CD8-positive, alpha-beta memory T cell (primary cell): ENCODE measurements around the gene VIP. TPM values are rescaled to one million over a fixed set of nuclear protein-coding genes. Genes with fewer than 3 reads are reported as not detected.
"Not testable (repeated sequence)": the region's sequence is repeated elsewhere in the genome, so short reads cannot be mapped to it uniquely, and the experiment has no call there.

Experiments
- CTCF ChIA-PET: fragments of 350-600 bp; sonication (Branson Sonifier 250); formaldehyde crosslinking; loops from one replicate; lab custom pipeline; 2021; ENCODE audit warnings: antibody characterized with exemption; lab: Charles Lee
- POLR2A ChIA-PET: fragments of 350-600 bp; sonication (Branson Sonifier 250); formaldehyde crosslinking; loops from one replicate; lab custom pipeline; 2021; ENCODE audit warnings: antibody characterized with exemption; lab: Charles Lee
- DNase-seq, 5 donors: peaks; one replicate each; pipeline versions ENCODE4 v3.0.0 to v3.0.0-alpha.2; 2020 to 2022; ENCODE audit warnings: mixed read lengths in 1 of 5
- H3K27ac ChIP-seq: one replicate; pipeline ENCODE4 v1.7.0; 2013; ENCODE audit warnings: low read depth, mild to moderate bottlenecking, low read length, moderate library complexity
- H3K27me3 ChIP-seq: 2 replicates; pipeline ENCODE4 v1.7.0; 2013; ENCODE audit warnings: low read length, mild to moderate bottlenecking; ENCODE audit not compliant: insufficient read depth, poor library complexity, severe bottlenecking
- H3K36me3 ChIP-seq: 2 replicates; pipeline ENCODE4 v1.7.0; 2013; ENCODE audit warnings: mild to moderate bottlenecking, low read length, moderate library complexity; ENCODE audit not compliant: insufficient read depth
- H3K4me1 ChIP-seq: 2 replicates; pipeline ENCODE4 v1.7.0; 2013; ENCODE audit warnings: mild to moderate bottlenecking, low read length, moderate library complexity; ENCODE audit not compliant: insufficient read depth
- H3K4me3 ChIP-seq: 2 replicates; pipeline ENCODE4 v1.7.0; 2013; ENCODE audit warnings: mild to moderate bottlenecking, low read length
- H3K9me3 ChIP-seq: 2 replicates; pipeline ENCODE4 v1.7.0; 2013; ENCODE audit warnings: mild to moderate bottlenecking, low read length
- H3K27ac Mint-ChIP-seq, 8 donors: one replicate each; pipeline ENCODE4 v1.8.0; 2020 to 2021; ENCODE audit warnings: mixed read lengths in 8 of 8, mild to moderate bottlenecking in 6 of 8, inconsistent platforms in 3 of 8, moderate library complexity in 3 of 8
- H3K27me3 Mint-ChIP-seq, 2 donors: one replicate each; pipeline ENCODE4 v1.8.0; 2020 to 2021; ENCODE audit warnings: mixed read lengths in 2 of 2, mild to moderate bottlenecking in 1 of 2, moderate library complexity in 1 of 2
- H3K36me3 Mint-ChIP-seq, 3 donors: one replicate each; pipeline ENCODE4 v1.8.0; 2020 to 2021; ENCODE audit warnings: mixed read lengths in 3 of 3, inconsistent platforms in 1 of 3, mild to moderate bottlenecking in 1 of 3
- H3K4me1 Mint-ChIP-seq, 3 donors: one replicate each; pipeline ENCODE4 v1.8.0; 2020 to 2021; ENCODE audit warnings: mixed read lengths in 3 of 3, inconsistent platforms in 1 of 3, mild to moderate bottlenecking in 1 of 3
- H3K4me3 Mint-ChIP-seq, 7 donors: one replicate each; pipeline ENCODE4 v1.8.0; 2020 to 2021; ENCODE audit warnings: mixed read lengths in 7 of 7, mild to moderate bottlenecking in 6 of 7, moderate library complexity in 4 of 7, inconsistent platforms in 2 of 7
- H3K9me3 Mint-ChIP-seq, 5 donors: one replicate each; pipeline ENCODE4 v1.8.0; 2020 to 2022; ENCODE audit warnings: mixed read lengths in 5 of 5, mild to moderate bottlenecking in 3 of 5, moderate library complexity in 2 of 5, inconsistent platforms in 1 of 5
- polyA plus RNA-seq: library from polyadenylated mRNA; unstranded; fragments of 300-500 nt; fragmentation: Illumina TruSeq; gene quantifications from one replicate; pipeline ENCODE4 v1.2.3, GENCODE V29; 2021
- total RNA-seq, 2 experiments: library from RNA; stranded (reverse); gene quantifications; one replicate each; pipeline ENCODE4 v1.2.3, GENCODE V29; 2021

The VIP gene
- not detected for total RNA-seq
- polyA plus RNA-seq = not detected

GRCh38 chr6:152750694-152751093 lies at the start of gene VIP:
VIP (plus strand) TSS chr6:152750797; CDS start chr6:152752178, 1,381 bp downstream.
- no peak within 1 kb of the TSS for H3K27ac ChIP-seq
- no peaks in the 10 kb centered on the region for H3K4me1 Mint-ChIP-seq
- H3K9me3 ChIP-seq = no peaks in the 10 kb centered on the region
- H3K4me1 ChIP-seq = no peaks in the 10 kb centered on the region
- H3K4me3 Mint-ChIP-seq = no peak within 1 kb of the TSS
- ChIA-PET POLR2A (no interaction called here), CTCF (no interaction called here)
- H3K4me3 ChIP-seq = no peak within 1 kb of the TSS
- H3K36me3 ChIP-seq = no peaks in the 10 kb centered on the region
- H3K36me3 Mint-ChIP-seq = no peaks in the 10 kb centered on the region
- no peaks in the 10 kb centered on the region for H3K27me3 ChIP-seq
- peaks cover 0 to 10% of the 10 kb centered on the region in 2 donors for H3K27me3 Mint-ChIP-seq
- no peaks in the 10 kb centered on the region for H3K9me3 Mint-ChIP-seq
- no peak within 1 kb of the TSS for H3K27ac Mint-ChIP-seq
- DNase-seq = no peak

- H3K36me3 Mint-ChIP-seq = no peaks in the 10 kb centered on the region
- H3K4me3 Mint-ChIP-seq = no peak overlapping the region
- peaks cover 15 to 38% of the 10 kb centered on the region in 2 donors for H3K27me3 Mint-ChIP-seq
- H3K9me3 Mint-ChIP-seq = no peaks in the 10 kb centered on the region
- no peaks in the 10 kb centered on the region for H3K27me3 ChIP-seq
- POLR2A ChIA-PET = no interaction called here
- H3K36me3 ChIP-seq = no peaks in the 10 kb centered on the region
- CTCF ChIA-PET = no interaction called here
- H3K4me1 Mint-ChIP-seq = peaks cover 0 to 3% (median 0%) of the 10 kb centered on the region in 3 donors
- DNase-seq = no peak
- no peaks in the 10 kb centered on the region for H3K4me1 ChIP-seq
- H3K4me3 ChIP-seq = no peak overlapping the region
- no peaks in the 10 kb centered on the region for H3K9me3 ChIP-seq
- no peak overlapping the region for H3K27ac ChIP-seq
- no peak overlapping the region for H3K27ac Mint-ChIP-seq
These were observed 49.3 kb upstream of the VIP start for GRCh38 chr6:152701081-152701862.

GRCh38 chr6:152701863-152702401 lies 48.7 kb upstream of the VIP start:
- POLR2A ChIA-PET = no interaction called here
- no peak overlapping the region for H3K4me3 Mint-ChIP-seq
- no peak overlapping the region for H3K27ac ChIP-seq
- no peaks in the 10 kb centered on the region for H3K9me3 ChIP-seq
- no peaks in the 10 kb centered on the region for H3K36me3 Mint-ChIP-seq
- peaks cover 15 to 35% of the 10 kb centered on the region in 2 donors for H3K27me3 Mint-ChIP-seq
- no peak for DNase-seq
- peaks cover 0 to 2% (median 0%) of the 10 kb centered on the region in 5 donors for H3K9me3 Mint-ChIP-seq
- no peaks in the 10 kb centered on the region for H3K27me3 ChIP-seq
- CTCF ChIA-PET = no interaction called here
- no peaks in the 10 kb centered on the region for H3K36me3 ChIP-seq
- H3K4me3 ChIP-seq = no peak overlapping the region
- no peak overlapping the region for H3K27ac Mint-ChIP-seq
- H3K4me1 Mint-ChIP-seq = peaks cover 0 to 3% (median 0%) of the 10 kb centered on the region in 3 donors
- no peaks in the 10 kb centered on the region for H3K4me1 ChIP-seq

- H3K27ac ChIP-seq, H3K4me1 ChIP-seq, H3K36me3 ChIP-seq, H3K36me3 Mint-ChIP-seq, DNase-seq, H3K4me1 Mint-ChIP-seq, H3K4me3 Mint-ChIP-seq, H3K27ac Mint-ChIP-seq, CTCF ChIA-PET, H3K4me3 ChIP-seq, POLR2A ChIA-PET, H3K27me3 ChIP-seq, H3K9me3 ChIP-seq: not testable (repeated sequence)
- Mint-ChIP-seq H3K9me3 (peaks cover 0 to 10% (median 3%) of the 10 kb centered on the region in 5 donors), H3K27me3 (peaks cover 9 to 24% of the 10 kb centered on the region in 2 donors)
These were observed 46.8 kb upstream of the VIP start for GRCh38 chr6:152703750-152704149.

- Mint-ChIP-seq H3K27ac (no peak overlapping the region), H3K36me3 (no peaks in the 10 kb centered on the region), H3K4me3 (no peak overlapping the region), H3K9me3 (peaks cover 0 to 10% (median 3%) of the 10 kb centered on the region in 5 donors), H3K27me3 (peaks cover 7 to 18% of the 10 kb centered on the region in 2 donors), H3K4me1 (peaks cover 0 to 3% (median 0%) of the 10 kb centered on the region in 3 donors)
- no peaks in the 10 kb centered on the region for H3K36me3 ChIP-seq
- H3K4me1 ChIP-seq = no peaks in the 10 kb centered on the region
- no peak overlapping the region for H3K27ac ChIP-seq
- no peak overlapping the region for H3K4me3 ChIP-seq
- CTCF ChIA-PET = no interaction called here
- DNase-seq = no peak
- H3K27me3 ChIP-seq = no peaks in the 10 kb centered on the region
- POLR2A ChIA-PET = no interaction called here
- no peaks in the 10 kb centered on the region for H3K9me3 ChIP-seq
These were observed 45.3 kb upstream of the VIP start for GRCh38 chr6:152705327-152705726.

- no peak overlapping the region for H3K27ac ChIP-seq
- H3K27me3 ChIP-seq = no peaks in the 10 kb centered on the region
- Mint-ChIP-seq H3K4me3 (no peak overlapping the region), H3K4me1 (no peaks in the 10 kb centered on the region), H3K27me3 (peaks cover 3 to 14% of the 10 kb centered on the region in 2 donors), H3K9me3 (peaks cover 8 to 18% (median 15%) of the 10 kb centered on the region in 5 donors), H3K36me3 (peaks cover 0 to 6% (median 0%) of the 10 kb centered on the region in 3 donors), H3K27ac (no peak overlapping the region)
- POLR2A ChIA-PET = no interaction called here
- CTCF ChIA-PET = no interaction called here
- no peaks in the 10 kb centered on the region for H3K4me1 ChIP-seq
- H3K9me3 ChIP-seq = no peaks in the 10 kb centered on the region
- H3K4me3 ChIP-seq = no peak overlapping the region
- no peaks in the 10 kb centered on the region for H3K36me3 ChIP-seq
- DNase-seq = no peak
These were observed 34.3 kb upstream of the VIP start for GRCh38 chr6:152716322-152716721.

- H3K36me3 ChIP-seq = no peaks in the 10 kb centered on the region
- no peaks in the 10 kb centered on the region for H3K27me3 ChIP-seq
- Mint-ChIP-seq H3K27me3 (peaks cover 0 to 22% of the 10 kb centered on the region in 2 donors), H3K36me3 (no peaks in the 10 kb centered on the region), H3K4me3 (no peak overlapping the region), H3K27ac (no peak overlapping the region), H3K9me3 (no peaks in the 10 kb centered on the region), H3K4me1 (no peaks in the 10 kb centered on the region)
- H3K4me3 ChIP-seq = no peak overlapping the region
- ChIA-PET POLR2A (no interaction called here), CTCF (no interaction called here)
- no peak overlapping the region for H3K27ac ChIP-seq
- H3K9me3 ChIP-seq = no peaks in the 10 kb centered on the region
- H3K4me1 ChIP-seq = no peaks in the 10 kb centered on the region
- no peak for DNase-seq
These were observed 29.6 kb upstream of the VIP start for GRCh38 chr6:152720974-152721373.

GRCh38 chr6:152721956-152722355 lies 28.6 kb upstream of the VIP start:
- Histone ChIP-seq H3K9me3 (no peaks in the 10 kb centered on the region), H3K27ac (no peak overlapping the region), H3K4me1 (no peaks in the 10 kb centered on the region), H3K27me3 (no peaks in the 10 kb centered on the region), H3K36me3 (no peaks in the 10 kb centered on the region), H3K4me3 (no peak overlapping the region)
- H3K27me3 Mint-ChIP-seq = peaks cover 0 to 19% of the 10 kb centered on the region in 2 donors
- no peaks in the 10 kb centered on the region for H3K4me1 Mint-ChIP-seq
- no peak overlapping the region for H3K27ac Mint-ChIP-seq
- H3K4me3 Mint-ChIP-seq = peak overlapping the region in 1 of 7 donors; percentile 22
- ChIA-PET POLR2A (no interaction called here), CTCF (no interaction called here)
- no peak for DNase-seq
- no peaks in the 10 kb centered on the region for H3K9me3 Mint-ChIP-seq
- no peaks in the 10 kb centered on the region for H3K36me3 Mint-ChIP-seq
